Measurements from ENCODE around the gene FAS. TPM values are rescaled to one million over a fixed set of nuclear protein-coding genes. Genes with fewer than 3 reads are reported as not detected.

Gene FAS
- total RNA-seq, 2 donors from 2014 or later = 24.0 to 32.6 TPM

DNA sequence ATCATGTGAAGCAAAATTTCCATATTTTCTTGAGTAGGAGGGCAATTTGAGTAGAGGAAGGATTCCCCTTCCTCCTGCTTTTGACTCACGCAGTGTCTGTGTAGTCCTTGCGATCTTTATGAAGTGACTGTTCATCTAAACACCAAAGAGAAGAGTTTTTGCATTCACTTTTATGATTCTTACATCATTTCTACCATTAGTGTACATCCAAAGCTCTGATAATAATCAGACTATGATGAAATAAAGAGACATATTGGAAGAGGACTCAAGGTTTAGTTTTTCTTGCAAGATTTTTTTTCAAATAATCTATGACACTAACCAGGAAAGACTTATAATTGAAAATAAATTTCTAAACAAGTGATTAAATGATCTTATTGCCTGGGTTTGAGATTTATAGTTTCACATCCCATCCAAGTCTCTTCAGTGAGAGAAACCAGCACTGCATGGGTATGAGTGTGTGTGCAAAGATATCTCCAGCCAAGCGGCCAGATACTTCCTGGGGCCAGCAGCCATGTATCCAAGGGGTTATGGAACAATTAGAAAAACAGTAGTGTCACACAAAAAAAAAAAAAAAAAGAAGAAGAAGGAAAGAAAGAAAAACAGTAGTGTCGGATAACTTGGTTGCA, 36.0 kb upstream of the FAS start:
- H3K27ac ChIP-seq = peak overlapping the region; percentile 95 to 99
- H3K36me3 ChIP-seq = peaks cover 7% of the 10 kb centered on the region
- ATAC-seq (ENCODE audit: insufficient number of reproducible peaks, low FRiP score, low read depth) (no peak), DNase-seq (ENCODE audit: low spot score) (no peak)
- TF ChIP-seq, protein P1, sequence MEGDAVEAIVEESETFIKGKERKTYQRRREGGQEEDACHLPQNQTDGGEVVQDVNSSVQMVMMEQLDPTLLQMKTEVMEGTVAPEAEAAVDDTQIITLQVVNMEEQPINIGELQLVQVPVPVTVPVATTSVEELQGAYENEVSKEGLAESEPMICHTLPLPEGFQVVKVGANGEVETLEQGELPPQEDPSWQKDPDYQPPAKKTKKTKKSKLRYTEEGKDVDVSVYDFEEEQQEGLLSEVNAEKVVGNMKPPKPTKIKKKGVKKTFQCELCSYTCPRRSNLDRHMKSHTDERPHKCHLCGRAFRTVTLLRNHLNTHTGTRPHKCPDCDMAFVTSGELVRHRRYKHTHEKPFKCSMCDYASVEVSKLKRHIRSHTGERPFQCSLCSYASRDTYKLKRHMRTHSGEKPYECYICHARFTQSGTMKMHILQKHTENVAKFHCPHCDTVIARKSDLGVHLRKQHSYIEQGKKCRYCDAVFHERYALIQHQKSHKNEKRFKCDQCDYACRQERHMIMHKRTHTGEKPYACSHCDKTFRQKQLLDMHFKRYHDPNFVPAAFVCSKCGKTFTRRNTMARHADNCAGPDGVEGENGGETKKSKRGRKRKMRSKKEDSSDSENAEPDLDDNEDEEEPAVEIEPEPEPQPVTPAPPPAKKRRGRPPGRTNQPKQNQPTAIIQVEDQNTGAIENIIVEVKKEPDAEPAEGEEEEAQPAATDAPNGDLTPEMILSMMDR (IDR thresholded peaks at IDR 0.05) = no peak
- no peaks in the 10 kb centered on the region for H3K9me3 ChIP-seq
- H3K27me3 ChIP-seq (replicated peaks; ENCODE audit: insufficient read depth) = no peaks in the 10 kb centered on the region
- H3K4me3 ChIP-seq = peak overlapping the region; percentile 95
- H3K4me1 ChIP-seq (ENCODE audit: control insufficient read depth in 1 of 2, low read depth in 2 of 2) = peaks cover 8 to 25% of the 10 kb centered on the region in 2 donors

DNA sequence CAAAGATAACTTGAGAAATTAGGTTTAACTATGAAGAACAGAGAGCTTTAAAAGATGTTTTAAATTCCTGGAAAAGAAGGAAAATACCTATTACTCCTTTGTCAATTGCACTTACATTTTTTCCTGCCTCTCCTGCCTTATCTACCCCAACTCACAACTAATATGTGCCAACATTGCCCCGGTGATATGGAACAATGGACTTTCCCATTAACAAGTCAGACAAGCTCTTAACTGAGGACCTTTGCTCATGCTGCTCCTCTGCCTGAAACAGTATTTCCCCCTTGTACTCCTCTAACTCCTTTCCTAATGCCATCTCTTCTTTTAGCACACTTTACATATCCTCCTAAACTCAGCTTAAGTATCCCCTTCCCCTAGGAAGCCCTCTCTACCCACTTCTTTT, 33.2 kb upstream of the FAS start:
- ATAC-seq (ENCODE audit: insufficient number of reproducible peaks, low FRiP score, low read depth) (no peak), DNase-seq (ENCODE audit: low spot score) (no peak)
- H3K9me3 ChIP-seq = no peaks in the 10 kb centered on the region
- peaks cover 8 to 25% of the 10 kb centered on the region in 2 donors for H3K4me1 ChIP-seq (ENCODE audit: control insufficient read depth in 1 of 2, low read depth in 2 of 2)
- H3K36me3 ChIP-seq = no peaks in the 10 kb centered on the region
- no peaks in the 10 kb centered on the region for H3K27me3 ChIP-seq (replicated peaks; ENCODE audit: insufficient read depth)
- H3K4me3 ChIP-seq = no peak overlapping the region
- no peak overlapping the region for H3K27ac ChIP-seq
- TF ChIP-seq, protein P1 (IDR thresholded peaks at IDR 0.05) = no peak

DNA sequence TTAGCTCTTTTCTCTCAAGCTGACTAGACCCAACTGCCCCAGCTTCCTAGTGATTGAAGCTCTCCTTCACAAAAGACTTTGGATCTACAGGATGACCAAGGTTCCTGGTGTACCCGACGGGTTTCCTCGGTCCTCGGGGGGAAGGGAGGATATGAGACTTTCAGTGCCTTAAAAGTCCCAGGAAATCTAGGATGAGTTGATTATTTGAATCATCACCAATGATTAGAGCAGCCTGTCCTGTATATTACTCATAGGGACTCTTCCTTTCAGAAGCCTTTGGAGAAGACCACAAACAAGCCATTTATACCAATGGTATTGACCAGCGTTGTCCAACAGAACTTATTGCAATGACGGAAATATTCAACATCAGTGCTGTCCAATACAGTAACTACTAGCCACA, 31.9 kb upstream of the FAS start:
- Histone ChIP-seq H3K36me3 (no peaks in the 10 kb centered on the region), H3K27ac (no peak overlapping the region), H3K27me3 (replicated peaks; ENCODE audit: insufficient read depth) (no peaks in the 10 kb centered on the region), H3K9me3 (no peaks in the 10 kb centered on the region), H3K4me3 (no peak overlapping the region), H3K4me1 (ENCODE audit: control insufficient read depth in 1 of 2, low read depth in 2 of 2) (peaks cover 8 to 20% of the 10 kb centered on the region in 2 donors)
- ATAC-seq (ENCODE audit: insufficient number of reproducible peaks, low FRiP score, low read depth) (no peak), DNase-seq (ENCODE audit: low spot score) (no peak)
- TF ChIP-seq, protein P1 (IDR thresholded peaks at IDR 0.05) = no peak

DNA sequence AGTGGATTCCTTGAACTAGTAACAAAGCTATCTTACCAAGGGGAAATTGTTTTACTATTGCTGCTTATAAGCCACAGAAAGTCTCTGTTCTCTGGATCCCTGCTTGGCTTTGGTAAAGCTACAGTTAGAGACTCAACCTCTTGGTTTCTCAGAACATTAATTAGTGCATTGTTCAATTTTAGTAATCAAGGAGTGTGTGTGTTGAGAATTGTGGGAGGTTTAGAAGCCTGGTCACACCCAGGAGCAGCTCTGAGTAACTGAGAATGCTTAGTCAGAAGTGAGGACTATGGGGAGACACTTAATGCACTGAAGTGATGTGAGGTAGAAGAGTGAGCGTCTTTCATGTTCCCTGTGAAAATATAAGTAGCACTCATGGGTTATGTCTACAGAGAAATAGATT, 29.8 kb upstream of the FAS start:
- Histone ChIP-seq H3K4me1 (ENCODE audit: control insufficient read depth in 1 of 2, low read depth in 2 of 2) (peaks cover 11 to 18% of the 10 kb centered on the region in 2 donors), H3K27ac (no peak overlapping the region), H3K27me3 (replicated peaks; ENCODE audit: insufficient read depth) (no peaks in the 10 kb centered on the region), H3K4me3 (no peak overlapping the region), H3K9me3 (no peaks in the 10 kb centered on the region), H3K36me3 (no peaks in the 10 kb centered on the region)
- DNase-seq (ENCODE audit: low spot score) (no peak), ATAC-seq (ENCODE audit: insufficient number of reproducible peaks, low FRiP score, low read depth) (no peak)
- TF ChIP-seq, protein P1 (IDR thresholded peaks at IDR 0.05) = no peak

DNA sequence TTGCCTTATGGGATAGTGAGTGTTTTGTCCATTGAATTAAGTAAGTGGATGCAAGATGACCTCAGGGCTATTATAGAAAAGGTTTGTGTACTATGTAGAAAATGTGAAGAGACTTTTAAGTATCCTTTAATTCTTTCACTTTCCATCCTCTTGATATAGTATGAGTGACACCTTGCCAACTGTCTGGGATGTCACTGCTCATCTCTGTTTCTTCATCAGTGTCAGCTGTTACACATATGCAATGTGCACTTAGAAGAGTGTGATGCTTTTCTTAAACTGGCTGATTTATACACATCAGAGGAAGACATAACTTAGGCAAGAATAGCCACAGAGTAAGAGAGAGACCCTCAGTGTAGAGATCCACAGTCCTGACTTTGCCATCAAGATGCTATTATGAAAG, 29.3 kb upstream of the FAS start:
- H3K4me3 ChIP-seq = no peak overlapping the region
- TF ChIP-seq, protein P1 (IDR thresholded peaks at IDR 0.05) = no peak
- no peaks in the 10 kb centered on the region for H3K36me3 ChIP-seq
- H3K9me3 ChIP-seq = no peaks in the 10 kb centered on the region
- peaks cover 16 to 23% of the 10 kb centered on the region in 2 donors for H3K4me1 ChIP-seq (ENCODE audit: control insufficient read depth in 1 of 2, low read depth in 2 of 2)
- H3K27me3 ChIP-seq (replicated peaks; ENCODE audit: insufficient read depth) = no peaks in the 10 kb centered on the region
- ATAC-seq (ENCODE audit: insufficient number of reproducible peaks, low FRiP score, low read depth) (no peak), DNase-seq (ENCODE audit: low spot score) (no peak)
- H3K27ac ChIP-seq = no peak overlapping the region

Measured in thoracic aorta (tissue), 2 donors.